Epithelial cell of esophagus (primary cell): ENCODE measurements around the gene NSFL1C.

ENCODE experiments used
- DNase-seq: peaks from one replicate; pipeline ENCODE4 v3.0.0; 2010; ENCODE audit warnings: low read depth
- H3K4me3 ChIP-seq: 2 replicates; pipeline ENCODE4 v1.5.1; 2011; ENCODE audit warnings: mild to moderate bottlenecking, low read length, control low read depth
- CTCF ChIP-seq: IDR thresholded peaks from 2 replicates; pipeline ENCODE4 v1.5.1; 2011; ENCODE audit warnings: low read depth, mild to moderate bottlenecking, low read length, control low read depth, inconsistent platforms; ENCODE audit not compliant: insufficient read depth; ENCODE audit errors: missing control alignments

The NSFL1C gene

GRCh38 chr20:1474325-1474724 lies 7.7 kb upstream of the NSFL1C start:
- H3K4me3 ChIP-seq = no peak overlapping the region
- no peak for DNase-seq
- no peak for TF ChIP-seq CTCF

- TF ChIP-seq CTCF = no peak
- H3K4me3 ChIP-seq = no peak overlapping the region
- no peak for DNase-seq
Observed at GRCh38 chr20:1473246-1474220, 6.9 kb upstream of the NSFL1C start.

GRCh38 chr20:1472556-1473245 lies 6.1 kb upstream of the NSFL1C start:
- peak; percentile 19 for DNase-seq
- no peak overlapping the region for H3K4me3 ChIP-seq
- TF ChIP-seq CTCF = no peak

- no peak for DNase-seq
- no peak for TF ChIP-seq CTCF
- no peak overlapping the region for H3K4me3 ChIP-seq
Observed at GRCh38 chr20:1471242-1471641, 4.6 kb upstream of the NSFL1C start.

GRCh38 chr20:1469925-1470571 lies 3.4 kb upstream of the NSFL1C start:
- peak; percentile 98 for DNase-seq
- peak; percentile 85 for TF ChIP-seq CTCF
- no peak overlapping the region for H3K4me3 ChIP-seq

- DNase-seq = no peak
- no peak overlapping the region for H3K4me3 ChIP-seq
- no peak for TF ChIP-seq CTCF
Observed at GRCh38 chr20:1469306-1469905, 2.8 kb upstream of the NSFL1C start.
